ENCODE results near the gene GABRA4.
A peak's percentile ranks its signal among the peaks of the same experiment; 100 is the strongest.

GABRA4 gene

DNA sequence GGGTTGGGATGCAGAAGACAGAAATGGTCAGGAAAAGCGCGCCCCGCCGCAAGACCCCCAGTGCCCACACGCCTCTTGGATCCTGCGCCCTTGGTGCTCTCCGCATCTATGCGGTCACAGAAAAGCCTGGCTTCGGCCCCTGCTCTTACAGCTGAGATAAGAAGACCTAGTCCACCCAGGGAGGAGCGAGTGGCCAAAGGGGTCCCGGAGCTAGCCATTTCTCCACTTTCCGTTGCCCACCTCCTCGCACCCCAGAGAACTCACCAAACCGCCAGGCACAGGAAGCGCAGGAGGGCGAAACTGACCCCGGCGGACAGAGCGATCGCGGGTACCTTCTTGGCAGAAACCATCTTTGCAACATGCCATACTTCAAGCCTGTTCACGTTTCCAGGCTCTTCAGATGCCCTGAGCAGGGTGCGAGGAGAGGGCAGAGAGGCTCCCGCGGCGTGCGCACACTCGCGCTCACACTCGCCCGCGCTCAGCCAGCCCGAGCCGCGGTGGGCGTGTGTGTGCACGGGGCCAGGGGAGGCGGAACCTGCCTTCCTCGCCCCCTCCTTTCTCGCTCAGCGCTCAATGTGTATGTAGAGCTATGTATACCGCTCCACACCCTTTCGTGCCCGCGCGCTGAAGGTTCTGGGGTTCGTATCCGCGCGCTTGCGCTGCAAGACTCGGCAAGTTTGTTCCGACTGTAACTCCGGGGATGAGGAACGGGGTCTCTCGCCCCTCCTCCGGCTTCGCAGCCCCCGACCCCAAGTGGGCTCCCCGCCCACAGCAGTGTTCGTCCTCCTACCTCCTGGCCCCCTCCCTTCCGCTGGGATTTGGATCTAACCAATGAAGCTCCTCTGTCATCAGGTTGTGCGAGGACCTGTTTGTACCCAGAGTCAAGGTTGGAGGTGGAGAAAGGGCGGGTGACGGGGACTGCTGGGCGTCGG lies at the start of gene GABRA4:
TSS of gene GABRA4 (minus strand) at position 507 of the 932 bp plus-strand sequence. CDS start at position 350, 157 bp downstream.
- no peaks in the 10 kb centered on the region for H3K4me1 Mint-ChIP-seq (ENCODE audit: low read depth)
- peak within 1 kb of the TSS; percentile 52 for H3K4me3 Mint-ChIP-seq
- no peaks in the 10 kb centered on the region for H3K9me3 Mint-ChIP-seq
- no peak for DNase-seq (ENCODE audit: low spot score)
- peaks cover 59% of the 10 kb centered on the region for H3K27me3 Mint-ChIP-seq (ENCODE audit: low read depth)
- no peaks in the 10 kb centered on the region for H3K36me3 Mint-ChIP-seq (ENCODE audit: low read depth)
- H3K27ac Mint-ChIP-seq: no peak within 1 kb of the TSS

DNA sequence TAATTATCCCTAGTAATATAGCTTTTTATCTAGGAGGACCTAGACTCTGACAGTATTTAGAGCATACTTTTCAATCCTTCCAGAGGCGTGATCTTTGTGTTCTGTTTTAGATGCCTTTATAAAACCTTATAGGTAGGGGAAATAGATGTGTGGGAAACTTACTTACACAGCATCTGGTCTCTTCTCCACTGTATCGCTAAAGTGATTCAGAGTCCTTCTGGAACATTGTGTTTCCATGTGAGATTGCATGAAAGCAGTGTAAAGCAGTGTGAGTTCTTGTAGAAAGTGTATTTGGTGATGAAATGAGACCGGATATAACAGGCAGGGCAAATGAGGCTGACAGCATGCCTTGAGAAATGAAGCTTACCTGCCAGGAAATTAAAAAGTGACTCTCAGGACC lies 47.4 kb upstream of the GABRA4 start:
- H3K36me3 Mint-ChIP-seq (ENCODE audit: low read depth): no peaks in the 10 kb centered on the region
- no peaks in the 10 kb centered on the region for H3K27me3 Mint-ChIP-seq (ENCODE audit: low read depth)
- H3K9me3 Mint-ChIP-seq: no peaks in the 10 kb centered on the region
- no peak overlapping the region for H3K27ac Mint-ChIP-seq
- DNase-seq (ENCODE audit: low spot score): no peak
- no peaks in the 10 kb centered on the region for H3K4me1 Mint-ChIP-seq (ENCODE audit: low read depth)
- no peak overlapping the region for H3K4me3 Mint-ChIP-seq

DNA sequence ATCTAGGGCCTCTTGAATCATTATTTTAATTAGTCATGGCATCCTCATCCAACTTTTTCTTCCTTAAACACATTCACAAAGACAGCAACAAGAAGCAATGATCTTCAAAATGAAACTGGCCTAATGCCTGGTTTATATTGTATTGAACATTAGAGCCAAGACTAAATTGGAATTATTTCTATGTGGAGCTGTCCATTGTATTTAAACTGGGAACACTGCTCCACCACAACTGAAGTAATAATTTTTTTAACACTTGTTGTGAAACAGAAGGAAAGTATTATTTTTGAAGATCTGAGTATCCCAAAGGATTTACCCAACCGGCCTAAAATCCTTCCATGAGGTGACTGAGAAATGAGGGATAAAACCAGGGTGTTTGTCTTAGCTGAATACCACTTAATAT lies 44.9 kb upstream of the GABRA4 start:
- Mint-ChIP-seq H3K9me3 (no peaks in the 10 kb centered on the region), H3K36me3 (ENCODE audit: low read depth) (no peaks in the 10 kb centered on the region), H3K4me1 (ENCODE audit: low read depth) (no peaks in the 10 kb centered on the region), H3K4me3 (no peak overlapping the region), H3K27ac (no peak overlapping the region), H3K27me3 (ENCODE audit: low read depth) (peaks cover 6% of the 10 kb centered on the region)
- DNase-seq (ENCODE audit: low spot score): no peak

DNA sequence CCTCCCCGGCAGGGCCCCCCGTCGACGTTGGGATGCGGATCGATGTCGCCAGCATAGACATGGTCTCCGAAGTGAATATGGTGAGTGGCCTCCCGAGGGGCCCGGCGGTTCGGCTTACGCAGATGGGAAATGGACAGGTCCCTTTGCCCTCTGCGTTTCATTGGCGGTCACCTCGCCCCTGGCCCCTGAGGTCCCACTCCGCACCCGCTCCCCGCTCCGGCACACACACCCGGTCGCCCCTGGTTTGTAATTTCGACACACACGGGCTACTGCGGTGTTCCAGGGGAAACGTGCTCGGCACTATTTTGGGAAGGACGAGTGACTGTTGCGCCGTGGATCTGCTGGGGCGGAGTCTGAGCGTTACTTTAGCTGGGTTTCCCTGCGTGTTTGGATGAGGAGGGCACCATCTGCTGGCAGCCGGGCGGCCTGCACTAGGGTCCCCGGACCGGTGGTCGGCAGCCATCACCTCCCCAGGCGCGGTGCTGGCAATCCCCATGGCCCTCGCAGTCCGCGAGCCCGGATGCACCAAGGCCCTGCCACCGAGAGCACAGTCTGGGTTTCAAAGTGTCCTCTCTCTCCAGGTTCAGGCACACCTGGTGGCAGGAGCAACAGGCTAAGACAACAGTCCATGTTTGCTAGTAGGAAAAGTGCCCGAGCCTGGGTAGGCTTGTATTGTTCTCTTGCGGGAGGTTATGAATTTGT lies 39.2 kb upstream of the GABRA4 start:
- no peaks in the 10 kb centered on the region for H3K36me3 Mint-ChIP-seq (ENCODE audit: low read depth)
- H3K4me3 Mint-ChIP-seq: peak overlapping the region; percentile 83
- no peak overlapping the region for H3K27ac Mint-ChIP-seq
- H3K27me3 Mint-ChIP-seq (ENCODE audit: low read depth): peaks cover 43% of the 10 kb centered on the region
- peak; percentile 22 for DNase-seq (ENCODE audit: low spot score)
- H3K9me3 Mint-ChIP-seq: no peaks in the 10 kb centered on the region
- peaks cover 17% of the 10 kb centered on the region for H3K4me1 Mint-ChIP-seq (ENCODE audit: low read depth)

DNA sequence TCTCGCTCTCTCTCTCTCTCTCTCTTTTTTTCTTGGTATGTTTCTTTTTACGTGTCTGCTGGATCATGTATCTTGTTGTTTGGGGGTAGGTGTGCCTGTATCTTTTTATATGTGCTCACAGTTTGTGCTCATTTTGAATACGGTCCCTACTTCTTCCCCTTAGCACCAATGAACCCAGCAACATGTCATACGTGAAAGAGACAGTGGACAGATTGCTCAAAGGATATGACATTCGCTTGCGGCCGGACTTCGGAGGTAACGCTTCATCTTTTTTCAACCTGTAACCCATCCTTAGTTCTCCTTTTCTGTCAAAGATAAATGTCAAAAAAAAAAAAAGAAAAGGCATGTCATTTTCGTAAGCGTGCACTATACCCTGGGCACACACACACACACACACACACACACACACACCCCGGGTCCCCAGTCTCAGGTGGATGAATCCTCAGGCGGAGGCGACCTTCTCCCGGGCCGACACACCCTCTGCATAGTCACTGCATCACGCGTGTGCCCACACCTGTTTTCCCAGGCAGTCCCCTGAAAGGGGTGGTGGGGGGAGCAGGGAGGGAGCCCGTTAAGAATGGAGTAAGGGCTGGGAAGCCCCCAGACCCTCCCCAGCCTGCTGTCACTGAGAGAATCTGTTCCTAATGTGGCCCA lies 38.5 kb upstream of the GABRA4 start:
- H3K9me3 Mint-ChIP-seq: no peaks in the 10 kb centered on the region
- H3K4me1 Mint-ChIP-seq (ENCODE audit: low read depth): peaks cover 17% of the 10 kb centered on the region
- no peak for DNase-seq (ENCODE audit: low spot score)
- H3K27ac Mint-ChIP-seq: no peak overlapping the region
- H3K27me3 Mint-ChIP-seq (ENCODE audit: low read depth): peaks cover 43% of the 10 kb centered on the region
- peak overlapping the region; percentile 83 for H3K4me3 Mint-ChIP-seq
- no peaks in the 10 kb centered on the region for H3K36me3 Mint-ChIP-seq (ENCODE audit: low read depth)

DNA sequence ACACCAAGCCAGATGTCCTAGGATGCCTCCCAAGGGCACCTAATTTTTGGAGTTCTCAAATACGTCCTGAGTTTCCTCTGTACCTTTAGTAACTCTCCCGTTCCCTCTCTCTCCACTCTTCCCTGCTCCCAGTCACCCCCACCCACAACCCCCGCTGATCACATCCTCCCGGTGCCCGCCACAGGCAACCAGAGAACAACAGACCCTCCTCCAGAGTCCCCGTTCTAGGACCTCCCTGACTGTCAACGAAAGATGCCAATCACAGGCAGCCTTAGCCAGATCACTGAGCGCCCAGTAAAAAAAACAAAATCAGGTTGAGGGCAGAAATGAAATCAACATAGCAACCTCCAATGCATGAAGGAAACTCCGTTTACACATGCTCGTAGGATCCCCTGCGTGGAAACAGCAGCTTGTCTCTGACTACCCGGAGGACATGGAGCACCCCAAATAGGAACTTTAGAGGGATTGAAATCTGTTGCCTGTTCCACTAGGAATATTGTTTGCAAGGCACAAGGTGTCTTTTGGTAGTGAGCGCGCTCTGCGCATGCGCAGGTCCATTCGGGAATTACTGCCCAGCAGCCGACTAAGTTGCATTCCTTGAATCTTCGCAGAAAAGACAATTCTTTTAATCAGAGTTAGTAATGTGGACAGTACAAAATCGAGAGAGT lies 37.8 kb upstream of the GABRA4 start, which contains the start of gene GABRB1:
TSS of gene GABRB1 (plus strand) at position 557 of the 668 bp plus-strand sequence.
- Mint-ChIP-seq H3K36me3 (ENCODE audit: low read depth) (no peaks in the 10 kb centered on the region), H3K27ac (no peak within 1 kb of the TSS), H3K4me3 (peak within 1 kb of the TSS; percentile 83), H3K4me1 (ENCODE audit: low read depth) (peaks cover 17% of the 10 kb centered on the region), H3K9me3 (no peaks in the 10 kb centered on the region), H3K27me3 (ENCODE audit: low read depth) (peaks cover 43% of the 10 kb centered on the region)
- DNase-seq (ENCODE audit: low spot score): no peak

DNA sequence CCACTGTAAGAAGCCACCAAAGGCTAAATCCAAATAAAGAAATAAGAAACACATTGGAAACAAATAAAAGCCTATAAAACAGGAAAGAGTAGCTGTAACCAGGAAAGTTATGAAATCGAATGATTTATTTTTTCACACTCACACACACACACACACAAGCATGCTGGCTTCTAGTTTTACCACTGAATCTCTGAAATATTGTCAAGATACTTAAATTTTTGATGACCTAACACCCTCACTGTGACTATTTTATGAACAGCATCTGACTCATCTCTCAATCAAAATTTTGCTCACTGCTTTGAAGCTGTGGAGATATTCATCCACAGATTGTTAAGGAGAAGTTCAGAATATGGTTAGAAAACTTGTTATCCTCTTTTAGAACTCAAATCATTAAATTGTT lies 24.1 kb upstream of the GABRA4 start:
- Mint-ChIP-seq H3K4me1 (ENCODE audit: low read depth) (no peaks in the 10 kb centered on the region), H3K27ac (no peak overlapping the region), H3K4me3 (no peak overlapping the region), H3K27me3 (ENCODE audit: low read depth) (peaks cover 5% of the 10 kb centered on the region), H3K36me3 (ENCODE audit: low read depth) (no peaks in the 10 kb centered on the region), H3K9me3 (no peaks in the 10 kb centered on the region)
- no peak for DNase-seq (ENCODE audit: low spot score)

DNA sequence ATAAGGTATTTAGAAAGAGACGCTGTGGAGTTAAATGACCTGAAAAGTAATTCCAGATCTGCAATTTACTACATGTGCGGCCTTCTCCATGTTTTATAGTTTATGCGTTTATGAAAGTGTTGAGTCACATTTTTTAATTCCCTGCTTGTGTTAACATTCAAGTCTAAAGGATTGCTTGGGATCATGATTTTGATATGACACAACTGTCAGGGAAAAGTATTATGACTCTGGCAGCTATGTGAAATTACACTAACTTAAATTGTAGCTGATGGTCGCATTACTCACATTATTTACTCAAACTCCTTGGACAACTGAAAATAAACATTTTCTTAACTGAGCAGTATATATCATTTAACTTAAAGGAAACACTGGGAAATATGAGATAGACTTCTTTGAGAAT lies 23.7 kb upstream of the GABRA4 start:
- no peaks in the 10 kb centered on the region for H3K36me3 Mint-ChIP-seq (ENCODE audit: low read depth)
- H3K9me3 Mint-ChIP-seq: no peaks in the 10 kb centered on the region
- H3K4me3 Mint-ChIP-seq: no peak overlapping the region
- no peak for DNase-seq (ENCODE audit: low spot score)
- peaks cover 5% of the 10 kb centered on the region for H3K27me3 Mint-ChIP-seq (ENCODE audit: low read depth)
- no peak overlapping the region for H3K27ac Mint-ChIP-seq
- H3K4me1 Mint-ChIP-seq (ENCODE audit: low read depth): no peaks in the 10 kb centered on the region

DNA sequence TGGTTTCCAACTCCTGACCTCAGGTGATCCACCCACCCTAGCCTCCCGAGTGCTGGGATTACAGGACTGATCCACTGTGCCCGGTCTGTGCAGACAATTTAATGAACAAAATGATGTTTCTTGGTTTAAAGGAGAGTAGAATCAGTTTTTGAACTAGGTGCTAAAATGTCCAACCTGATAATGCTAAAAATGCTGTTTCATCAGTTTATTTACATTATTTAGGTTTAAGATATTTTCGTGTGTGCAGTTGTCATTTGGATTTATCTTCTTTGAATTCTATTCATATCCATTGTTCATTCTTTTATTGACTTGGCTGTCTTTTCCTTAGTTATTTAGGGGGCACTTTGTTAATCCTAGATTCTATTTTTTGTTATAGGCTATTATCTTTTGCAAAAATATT lies 20.0 kb upstream of the GABRA4 start:
- Mint-ChIP-seq H3K9me3 (peaks cover 8% of the 10 kb centered on the region), H3K4me3 (no peak overlapping the region), H3K36me3 (ENCODE audit: low read depth) (peaks cover 6% of the 10 kb centered on the region), H3K27ac (no peak overlapping the region), H3K4me1 (ENCODE audit: low read depth) (peaks cover 9% of the 10 kb centered on the region), H3K27me3 (ENCODE audit: low read depth) (peaks cover 3% of the 10 kb centered on the region)
- no peak for DNase-seq (ENCODE audit: low spot score)

DNA sequence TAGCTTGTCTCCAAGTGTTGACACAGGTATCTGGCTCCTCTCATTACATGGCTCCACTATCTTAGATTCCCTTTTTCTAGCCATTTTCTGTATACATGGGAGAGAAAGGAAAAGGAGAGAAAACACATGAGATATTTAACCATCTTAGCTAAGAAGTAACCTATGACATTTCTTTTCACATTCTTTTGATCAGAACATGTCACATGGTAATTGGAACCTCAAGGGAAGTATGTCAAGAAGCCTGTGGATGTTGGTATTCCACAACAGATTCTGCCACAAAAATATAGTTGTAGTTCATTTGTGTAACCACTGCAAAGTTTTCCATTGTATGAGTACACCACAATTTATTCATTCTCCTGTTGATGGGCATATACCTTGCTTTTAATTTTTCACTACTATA lies 19.3 kb upstream of the GABRA4 start:
- no peak for DNase-seq (ENCODE audit: low spot score)
- Mint-ChIP-seq H3K4me3 (no peak overlapping the region), H3K4me1 (ENCODE audit: low read depth) (peaks cover 9% of the 10 kb centered on the region), H3K36me3 (ENCODE audit: low read depth) (peaks cover 6% of the 10 kb centered on the region), H3K27ac (no peak overlapping the region), H3K27me3 (ENCODE audit: low read depth) (peaks cover 3% of the 10 kb centered on the region), H3K9me3 (peaks cover 8% of the 10 kb centered on the region)

DNA sequence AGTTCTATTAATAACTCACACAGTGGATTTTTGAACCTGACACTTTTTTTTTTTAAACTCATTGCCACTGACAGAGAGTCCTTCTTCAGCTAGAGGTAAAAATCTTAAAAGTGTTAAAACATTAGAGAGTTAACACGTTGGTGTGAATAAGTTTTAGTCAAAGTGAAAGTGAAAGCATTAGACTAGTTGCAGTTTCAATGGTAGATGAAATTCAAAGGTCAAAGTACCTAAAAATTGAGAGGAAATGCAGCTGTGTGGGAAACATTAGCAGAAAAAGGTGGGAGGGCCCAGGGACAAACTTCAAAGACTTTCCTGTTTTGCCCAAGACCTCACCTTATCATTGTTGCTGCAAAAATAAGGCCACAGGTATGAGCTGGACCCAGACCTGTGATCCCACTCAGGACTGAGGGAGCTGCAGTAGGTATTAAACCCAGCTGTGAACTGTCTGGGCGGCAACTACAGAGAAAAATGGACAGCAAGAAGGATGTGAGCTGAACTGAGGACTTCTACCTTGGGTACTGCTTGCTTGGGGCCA lies 17.6 kb upstream of the GABRA4 start:
- peak; percentile 6 for DNase-seq (ENCODE audit: low spot score)
- peak overlapping the region; percentile 53 for H3K27ac Mint-ChIP-seq
- H3K36me3 Mint-ChIP-seq (ENCODE audit: low read depth): peaks cover 6% of the 10 kb centered on the region
- peaks cover 8% of the 10 kb centered on the region for H3K9me3 Mint-ChIP-seq
- peaks cover 9% of the 10 kb centered on the region for H3K4me1 Mint-ChIP-seq (ENCODE audit: low read depth)
- peak overlapping the region; percentile 47 for H3K4me3 Mint-ChIP-seq
- peaks cover 3% of the 10 kb centered on the region for H3K27me3 Mint-ChIP-seq (ENCODE audit: low read depth)

DNA sequence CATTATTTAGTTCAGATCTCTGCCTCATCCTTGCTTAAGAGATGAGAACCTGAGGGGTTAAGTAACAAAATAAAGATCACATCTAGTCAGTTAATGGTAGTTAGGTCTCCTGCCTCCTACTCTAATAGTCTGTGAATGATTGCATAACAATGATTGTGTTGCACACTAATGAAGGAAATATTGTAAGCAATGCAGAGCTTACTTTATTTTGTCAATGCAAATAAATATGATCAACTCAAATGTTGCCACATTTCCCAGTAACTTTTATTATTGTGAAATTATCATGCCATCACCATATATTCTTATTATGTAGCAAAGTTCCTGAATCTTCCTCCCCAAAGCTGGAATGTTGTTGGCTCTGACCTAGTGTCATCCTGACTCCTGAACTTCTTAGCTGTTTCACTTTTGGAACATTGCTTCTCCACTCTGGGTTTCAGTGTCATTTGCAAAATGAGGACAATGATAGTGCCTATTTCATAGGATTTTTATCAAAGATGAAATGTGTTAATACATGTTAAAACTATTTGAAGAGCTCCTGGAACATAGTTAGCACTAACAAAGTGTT lies 17.0 kb upstream of the GABRA4 start:
- H3K9me3 Mint-ChIP-seq: peaks cover 8% of the 10 kb centered on the region
- H3K4me3 Mint-ChIP-seq: peak overlapping the region; percentile 47
- H3K4me1 Mint-ChIP-seq (ENCODE audit: low read depth): peaks cover 9% of the 10 kb centered on the region
- no peak for DNase-seq (ENCODE audit: low spot score)
- peaks cover 6% of the 10 kb centered on the region for H3K36me3 Mint-ChIP-seq (ENCODE audit: low read depth)
- H3K27me3 Mint-ChIP-seq (ENCODE audit: low read depth): no peaks in the 10 kb centered on the region
- peak overlapping the region; percentile 53 for H3K27ac Mint-ChIP-seq

DNA sequence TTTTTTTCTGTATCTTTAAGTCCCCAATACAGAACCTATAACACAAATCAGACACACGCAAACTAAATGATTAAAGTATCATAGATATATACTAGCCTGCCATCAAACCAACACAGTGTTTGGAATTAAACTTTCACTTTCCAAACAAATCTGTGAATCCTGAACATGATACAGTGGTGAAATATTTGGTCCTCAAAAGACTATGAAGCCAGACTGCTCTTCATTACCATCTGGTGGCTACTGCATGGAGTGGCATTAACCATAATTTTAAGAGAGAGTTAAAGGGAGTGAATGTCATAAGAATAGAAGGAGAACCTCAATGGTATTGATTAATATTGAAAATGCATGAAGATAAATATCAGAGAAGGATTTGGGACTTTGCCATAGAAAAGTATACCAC lies 9.2 kb upstream of the GABRA4 start:
- H3K27ac Mint-ChIP-seq: no peak overlapping the region
- no peak overlapping the region for H3K4me3 Mint-ChIP-seq
- no peaks in the 10 kb centered on the region for H3K4me1 Mint-ChIP-seq (ENCODE audit: low read depth)

More for the DNA sequence above, 9.2 kb upstream of the GABRA4 start:
- H3K9me3 Mint-ChIP-seq: no peaks in the 10 kb centered on the region
- peaks cover 10% of the 10 kb centered on the region for H3K27me3 Mint-ChIP-seq (ENCODE audit: low read depth)
- no peaks in the 10 kb centered on the region for H3K36me3 Mint-ChIP-seq (ENCODE audit: low read depth)
- no peak for DNase-seq (ENCODE audit: low spot score)
